ENCODE results near the gene ARHGEF2.
A peak's percentile ranks its signal among the peaks of the same experiment; 100 is the strongest.
"Not testable (repeated sequence)": the region's sequence is repeated elsewhere in the genome, so short reads cannot be mapped to it uniquely, and the experiment has no call there.

Gene ARHGEF2

GRCh38 chr1:156002188-156002911 lies 24.0 kb upstream of the ARHGEF2 start:
- Mint-ChIP-seq H3K4me1 (peaks cover 13% of the 10 kb centered on the region), H3K27me3 (no peaks in the 10 kb centered on the region), H3K4me3 (no peak overlapping the region), H3K27ac (no peak overlapping the region), H3K36me3 (ENCODE audit: low read depth) (peaks cover 4% of the 10 kb centered on the region), H3K9me3 (no peaks in the 10 kb centered on the region)
- ATAC-seq (no peak), DNase-seq (no peak)

- Mint-ChIP-seq H3K27ac (no peak overlapping the region), H3K9me3 (no peaks in the 10 kb centered on the region), H3K4me3 (no peak overlapping the region), H3K4me1 (peaks cover 13% of the 10 kb centered on the region), H3K36me3 (ENCODE audit: low read depth) (peaks cover 2% of the 10 kb centered on the region), H3K27me3 (no peaks in the 10 kb centered on the region)
- no peak for ATAC-seq
- no peak for DNase-seq
These were observed 23.4 kb upstream of the ARHGEF2 start for GRCh38 chr1:156001662-156002171.

GRCh38 chr1:156001021-156001661 lies 22.8 kb upstream of the ARHGEF2 start:
- Mint-ChIP-seq H3K27ac (no peak overlapping the region), H3K4me1 (peaks cover 13% of the 10 kb centered on the region), H3K9me3 (no peaks in the 10 kb centered on the region), H3K27me3 (no peaks in the 10 kb centered on the region), H3K4me3 (no peak overlapping the region), H3K36me3 (ENCODE audit: low read depth) (no peaks in the 10 kb centered on the region)
- DNase-seq (no peak), ATAC-seq (no peak)

- H3K36me3 Mint-ChIP-seq (ENCODE audit: low read depth): no peaks in the 10 kb centered on the region
- H3K4me1 Mint-ChIP-seq: peaks cover 6% of the 10 kb centered on the region
- H3K9me3 Mint-ChIP-seq: no peaks in the 10 kb centered on the region
- no peak overlapping the region for H3K4me3 Mint-ChIP-seq
- no peak for ATAC-seq
- DNase-seq: no peak
- no peaks in the 10 kb centered on the region for H3K27me3 Mint-ChIP-seq
- H3K27ac Mint-ChIP-seq: no peak overlapping the region
These were observed 21.6 kb upstream of the ARHGEF2 start for GRCh38 chr1:155999964-156000363.

GRCh38 chr1:155996166-155996565 lies 17.8 kb upstream of the ARHGEF2 start:
- Mint-ChIP-seq H3K27ac (no peak overlapping the region), H3K4me1 (peaks cover 1% of the 10 kb centered on the region), H3K9me3 (no peaks in the 10 kb centered on the region), H3K36me3 (ENCODE audit: low read depth) (no peaks in the 10 kb centered on the region), H3K4me3 (no peak overlapping the region), H3K27me3 (no peaks in the 10 kb centered on the region)
- ATAC-seq (no peak), DNase-seq (no peak)

GRCh38 chr1:155993595-155993994 lies 15.2 kb upstream of the ARHGEF2 start:
- Mint-ChIP-seq H3K9me3 (no peaks in the 10 kb centered on the region), H3K36me3 (ENCODE audit: low read depth) (no peaks in the 10 kb centered on the region), H3K4me1 (peaks cover 22% of the 10 kb centered on the region), H3K27ac (no peak overlapping the region), H3K27me3 (no peaks in the 10 kb centered on the region), H3K4me3 (no peak overlapping the region)
- no peak for ATAC-seq
- no peak for DNase-seq

GRCh38 chr1:155990005-155990739 lies 11.8 kb upstream of the ARHGEF2 start:
- ATAC-seq (peak; percentile 25), DNase-seq (no peak)
- Mint-ChIP-seq H3K36me3 (ENCODE audit: low read depth) (no peaks in the 10 kb centered on the region), H3K9me3 (no peaks in the 10 kb centered on the region), H3K27me3 (no peaks in the 10 kb centered on the region), H3K4me1 (peaks cover 22% of the 10 kb centered on the region), H3K27ac (no peak overlapping the region), H3K4me3 (no peak overlapping the region)

GRCh38 chr1:155989242-155990004 lies 11.1 kb upstream of the ARHGEF2 start:
- ATAC-seq (peak; percentile 89), DNase-seq (peak; percentile 77)
- no peaks in the 10 kb centered on the region for H3K9me3 Mint-ChIP-seq
- no peaks in the 10 kb centered on the region for H3K27me3 Mint-ChIP-seq
- peaks cover 22% of the 10 kb centered on the region for H3K4me1 Mint-ChIP-seq
- no peaks in the 10 kb centered on the region for H3K36me3 Mint-ChIP-seq (ENCODE audit: low read depth)
- H3K4me3 Mint-ChIP-seq: no peak overlapping the region
- no peak overlapping the region for H3K27ac Mint-ChIP-seq

- H3K9me3 Mint-ChIP-seq; H3K27ac Mint-ChIP-seq; H3K36me3 Mint-ChIP-seq (ENCODE audit: low read depth); ATAC-seq; DNase-seq; H3K4me3 Mint-ChIP-seq; H3K27me3 Mint-ChIP-seq: not testable (repeated sequence)
- H3K4me1 Mint-ChIP-seq: peaks cover 50% of the 10 kb centered on the region
These were observed 6.7 kb upstream of the ARHGEF2 start for GRCh38 chr1:155984903-155985645.

- H3K4me3 Mint-ChIP-seq: no peak overlapping the region
- no peaks in the 10 kb centered on the region for H3K9me3 Mint-ChIP-seq
- H3K27me3 Mint-ChIP-seq: no peaks in the 10 kb centered on the region
- H3K36me3 Mint-ChIP-seq (ENCODE audit: low read depth): peaks cover 6% of the 10 kb centered on the region
- ATAC-seq (no peak), DNase-seq (no peak)
- H3K4me1 Mint-ChIP-seq: peaks cover 50% of the 10 kb centered on the region
- no peak overlapping the region for H3K27ac Mint-ChIP-seq
These were observed 6.0 kb upstream of the ARHGEF2 start for GRCh38 chr1:155984341-155984740.

- H3K27ac Mint-ChIP-seq: no peak overlapping the region
- H3K4me1 Mint-ChIP-seq: peaks cover 46% of the 10 kb centered on the region
- ATAC-seq (peak; percentile 17), DNase-seq (no peak)
- no peaks in the 10 kb centered on the region for H3K9me3 Mint-ChIP-seq
- no peaks in the 10 kb centered on the region for H3K27me3 Mint-ChIP-seq
- H3K4me3 Mint-ChIP-seq: no peak overlapping the region
- H3K36me3 Mint-ChIP-seq (ENCODE audit: low read depth): peaks cover 6% of the 10 kb centered on the region
These were observed 5.1 kb upstream of the ARHGEF2 start for GRCh38 chr1:155983191-155984024.

- no peaks in the 10 kb centered on the region for H3K9me3 Mint-ChIP-seq
- H3K27ac Mint-ChIP-seq: peak overlapping the region; percentile 95
- DNase-seq: no peak
- peaks cover 46% of the 10 kb centered on the region for H3K4me1 Mint-ChIP-seq
- no peak for ATAC-seq
- H3K36me3 Mint-ChIP-seq (ENCODE audit: low read depth): peaks cover 11% of the 10 kb centered on the region
- H3K4me3 Mint-ChIP-seq: peak overlapping the region; percentile 95
- H3K27me3 Mint-ChIP-seq: no peaks in the 10 kb centered on the region
These were observed 3.8 kb upstream of the ARHGEF2 start for GRCh38 chr1:155982106-155982505.

Data from activated naive CD8-positive, alpha-beta T cell treated with anti-CD3 and anti-CD28 coated beads, Interleukin-2, amount 50 U/mL, for 24 hours (primary cell).